K562 (cell line): Measurements from ENCODE around the gene PRPSAP1. TPM values are rescaled to one million over a fixed set of nuclear protein-coding genes. Genes with fewer than 3 reads are reported as not detected.

ENCODE experiments used
- ATAC-seq: fragments of 200-7000 bp; cut with Tn5 transposase; 3 replicates; pipeline ENCODE4 v1.9.1; 2020; ENCODE audit warnings: moderate library complexity
- BruUV-seq: library from RNA; stranded (reverse); fragments of 400-500 nt; replicated peaks from 2 replicates; lab custom pipeline; 2021; lab: Mats Ljungman, UMichigan
- CTCF ChIA-PET: fragments of 300-600 bp; formaldehyde crosslinking; extraction: SDS; loops from one replicate; lab custom pipeline; 2021; ENCODE audit warnings: low intra/inter-chr PET ratio; lab: Yijun Ruan, JAX
- POLR2A ChIA-PET: fragments of 300-600, 350-650 bp; sonication (Branson Sonifier 250); formaldehyde crosslinking; extraction: SDS; loops from one replicate; lab custom pipeline; 2021; ENCODE audit warnings: antibody characterized with exemption, inconsistent platforms; lab: Yijun Ruan, JAX
- DNase-seq, 4 experiments: peaks; one replicate each; pipeline versions ENCODE4 v3.0.0 to v3.0.0-alpha.2; 2011 to 2018; ENCODE audit warnings: low spot score in 3 of 4, mixed read lengths in 3 of 4; ENCODE audit errors: extremely low read depth in 1 of 4
- FAIRE-seq: peaks from 2 replicates; lab custom pipeline; 2011; peaks lifted over from hg19 to GRCh38; lab: Jason Lieb, UNC
- H2AFZ ChIP-seq: 2 replicates; pipeline ENCODE4 v1.6.0; 2011; ENCODE audit warnings: low read depth, low read length, control low read depth, inconsistent platforms
- H3K27ac ChIP-seq: fragments of 200-600 bp; 3 replicates; pipeline ENCODE4 v1.8.0; 2011; ENCODE audit warnings: low read depth, mild to moderate bottlenecking, control low read depth, inconsistent platforms, low read length, moderate library complexity, mixed read lengths; ENCODE audit errors: extremely low read depth
- H3K27me3 ChIP-seq, 2 experiments: fragments of 300-600 bp in 1 of 2; 2 replicates in 1 of 2; 3 replicates in 1 of 2; pipeline versions ENCODE4 v1.6.0 to v1.8.0; 2011; ENCODE audit warnings: inconsistent platforms in 2 of 2, low read length in 2 of 2, mild to moderate bottlenecking in 1 of 2, mixed read lengths in 1 of 2, moderate library complexity in 1 of 2; ENCODE audit not compliant: control insufficient read depth in 2 of 2, insufficient read depth in 2 of 2
- H3K36me3 ChIP-seq: fragments of 300-600 bp; 3 replicates; pipeline ENCODE4 v1.8.0; 2011; ENCODE audit warnings: mild to moderate bottlenecking, low read length, inconsistent platforms; ENCODE audit not compliant: control insufficient read depth, insufficient read depth
- H3K4me1 ChIP-seq, 2 experiments: fragments of 200-600 bp in 1 of 2; replicated peaks in 1 of 2; 2 replicates in 1 of 2; 3 replicates in 1 of 2; pipeline versions ENCODE4 v1.5.1 to v1.8.0; 2011; ENCODE audit warnings: inconsistent platforms in 2 of 2, low read length in 2 of 2, mild to moderate bottlenecking in 1 of 2, mixed read lengths in 1 of 2, moderate library complexity in 1 of 2; ENCODE audit not compliant: control insufficient read depth in 2 of 2, insufficient read depth in 2 of 2
- H3K4me2 ChIP-seq: 2 replicates; pipeline ENCODE4 v1.6.1; 2011; ENCODE audit warnings: low read length, control low read depth, inconsistent platforms, mixed read lengths; ENCODE audit not compliant: insufficient read depth
- H3K4me3 ChIP-seq: fragments of 200-600 bp; sonication (generic), shearing (Covaris generic); 2 replicates; pipeline ENCODE4 v1.5.1; 2016; ENCODE audit warnings: control low read depth, inconsistent platforms
- H3K79me2 ChIP-seq: fragments of 200-600 bp; 3 replicates; pipeline ENCODE4 v1.8.0; 2011; ENCODE audit warnings: low read length, inconsistent platforms; ENCODE audit not compliant: control insufficient read depth, insufficient read depth
- H3K9ac ChIP-seq, 2 experiments: 2 replicates each; pipeline versions ENCODE4 v1.6.0 to v1.6.1; 2011; ENCODE audit warnings: low read depth in 2 of 2, low read length in 2 of 2, control low read depth in 1 of 2, inconsistent platforms in 1 of 2, mild to moderate bottlenecking in 1 of 2, mixed read lengths in 1 of 2; ENCODE audit not compliant: insufficient read depth in 1 of 2
- H3K9me1 ChIP-seq: one replicate; pipeline ENCODE4 v1.6.0; 2011; ENCODE audit warnings: inconsistent platforms, mild to moderate bottlenecking, low read length, moderate library complexity; ENCODE audit not compliant: control insufficient read depth, insufficient read depth
- H3K9me3 ChIP-seq: replicated peaks from 2 replicates; pipeline ENCODE4 v1.5.1; 2011; ENCODE audit warnings: low read depth, low read length, inconsistent platforms; ENCODE audit not compliant: control insufficient read depth, insufficient read depth
- H4K20me1 ChIP-seq: replicated peaks from 2 replicates; pipeline ENCODE4 v1.6.1; 2011; ENCODE audit warnings: low read length, inconsistent platforms, mixed read lengths; ENCODE audit not compliant: control insufficient read depth, insufficient read depth
- DPF2 ChIP-seq: fragments of 450-650 bp; IDR thresholded peaks from 2 replicates; pipeline ENCODE4 v1.6.1; 2016
- EHMT2 ChIP-seq: fragments of 450-650 bp; IDR thresholded peaks from 2 replicates; pipeline ENCODE4 v1.6.1; 2018; ENCODE audit warnings: antibody characterized with exemption
- FOXP1 ChIP-seq: sonication (generic); formaldehyde crosslinking; IDR thresholded peaks from 2 replicates; pipeline ENCODE4 v1.8.0; 2022; ENCODE audit warnings: mild to moderate bottlenecking, missing genetic modification reagents
- HLTF ChIP-seq: fragments of 450-650 bp; IDR thresholded peaks from 2 replicates; pipeline ENCODE4 v1.6.1; 2016
- MCM2 ChIP-seq: fragments of 450-650 bp; IDR thresholded peaks from 2 replicates; pipeline ENCODE4 v1.6.1; 2017; ENCODE audit warnings: low read depth, mild to moderate bottlenecking
- MECOM ChIP-seq: fragments of 250-450 bp; sonication (Bioruptor Pico); IDR thresholded peaks from 2 replicates; pipeline ENCODE4 v1.8.0; 2022; ENCODE audit warnings: inconsistent platforms
- RBM25 ChIP-seq: fragments of 200-400 bp; formaldehyde crosslinking; IDR thresholded peaks from 2 replicates; pipeline ENCODE4 v1.6.1; 2018; ENCODE audit warnings: low read length, low read depth, moderate library complexity; ENCODE audit not compliant: severe bottlenecking
- RERE ChIP-seq: sonication (generic); formaldehyde crosslinking; IDR thresholded peaks from 2 replicates; pipeline ENCODE4 v1.8.0; 2023; ENCODE audit warnings: missing genetic modification reagents, mild to moderate bottlenecking, borderline replicate concordance
- ZMIZ1 ChIP-seq, 2 experiments: fragments of 150-350 bp in 1 of 2; IDR thresholded peaks; 2 replicates each; pipeline ENCODE4 v1.6.1; 2012 to 2016; ENCODE audit warnings: low read depth in 2 of 2, low read length in 2 of 2, mild to moderate bottlenecking in 1 of 2, moderate library complexity in 1 of 2
- WGBS: fragments of 100-300 bp; shearing (Covaris generic); methylation state at CpG from one replicate; pipeline ENCODE4 v1.1.6; 2016; ENCODE audit warnings: low coverage, mixed read lengths; ENCODE audit not compliant: insufficient coverage; ENCODE audit errors: missing lambda C conversion rate; 5-methylcytosine and 5-hydroxymethylcytosine counted together
- in situ Hi-C: fragments of 300-500 bp; cut with MboI; formaldehyde crosslinking; loops from 4 replicates; pipeline ENCODE4 v1.15.0; 2018; ENCODE audit warnings: inconsistent platforms, mixed read lengths
- intact Hi-C: fragments of 100-400 bp; cut with micrococcal nuclease; formaldehyde crosslinking; loops from 2 replicates; pipeline ENCODE4 v1.14.2; 2022
- polyA plus RNA-seq, 8 experiments: library from polyadenylated mRNA; depleted of rRNA in 4 of 8; stranded (reverse) in 5 of 8; unstranded in 3 of 8; fragments of >200 nt; fragmentation: Nextera tagmentation in 2 of 8; fragmentation: Illumina TruSeq in 1 of 8; extraction: Ambion mirVana in 2 of 8; extraction: Trizol in 1 of 8; gene quantifications; 2 replicates each; pipeline versions ENCODE4 v1.2.1 to v1.2.3, GENCODE V29; 2011 to 2014; ENCODE audit warnings: inconsistent platforms in 1 of 8, missing spikeins in 1 of 8
- total RNA-seq, 7 experiments: library from RNA; depleted of rRNA in 6 of 7; stranded (reverse); fragments of >200 nt in 6 of 7; fragmentation: Illumina TruSeq in 2 of 7; extraction: Trizol in 2 of 7; gene quantifications; 2 replicates each; pipeline versions ENCODE4 v1.2.1 to v1.2.3, GENCODE V29; 2011 to 2021; ENCODE audit warnings: low replicate concordance in 1 of 7

PRPSAP1 gene
- total and polyA plus RNA-seq, 9 of the 15 experiments (the other 6 are each of a cell fraction or from before 2014, with no cell fraction given), result 21.9 to 77.1 (median 40.8) TPM

- H3K4me2 ChIP-seq, result peak overlapping the region; percentile 6; the same call in 1 of the 2 replicates
- TF ChIP-seq EHMT2, result no peak
- no peak for TF ChIP-seq RERE
- TF ChIP-seq MECOM (CRISPR knock-in tag), result no peak
- no peak for TF ChIP-seq HLTF
- TF ChIP-seq FOXP1 (CRISPR knock-in tag), result no peak
- TF ChIP-seq RBM25, result no peak
- no peak for TF ChIP-seq ZMIZ1 (IDR thresholded peaks at IDR 0.05; ENCODE audit: low read depth in 2 of 2, low read length in 2 of 2)
- 0 out of 2 replicates have a peak, but pooled peaks have one; percentile 52 for TF ChIP-seq DPF2
- TF ChIP-seq MCM2, result no peak
These were observed 16.7 kb upstream of the PRPSAP1 start for GRCh38 chr17:76370261-76370993.

More at GRCh38 chr17:76370261-76370993, 16.7 kb upstream of the PRPSAP1 start:
- POLR2A ChIA-PET, result interaction anchor here (0.8 to 2.5 kb wide), 4 partner anchors 11 to 19 kb away, joined by 3 to 11 read pairs (median 7); partner anchors contain the start of genes PRPSAP1 and SPHK1
- in situ Hi-C loops (no loop called here), intact Hi-C loops (no loop called here)
- 20% methylated on average over 9 of the region's 11 CpGs for WGBS
- ATAC-seq, result peak; percentile 83
- H3K9ac ChIP-seq, result peak overlapping the region; percentile 0 to 71; a peak in 2 of 4 replicates
- no peak overlapping the region for H3K4me3 ChIP-seq
- no peaks in the 10 kb centered on the region for H3K9me1 ChIP-seq
- no TSS peak for BruUV-seq
- no peaks in the 10 kb centered on the region for H3K27me3 ChIP-seq
- no peaks in the 10 kb centered on the region for H4K20me1 ChIP-seq
- peak; percentile 56 to 67 (median 58) for DNase-seq
- H3K9me3 ChIP-seq, result no peaks in the 10 kb centered on the region
- H2AFZ ChIP-seq, result peak overlapping the region; percentile 76
- H3K36me3 ChIP-seq, result no peaks in the 10 kb centered on the region
- H3K4me1 ChIP-seq, result peaks cover 4 to 20% of the 10 kb centered on the region in 2 experiments; a peak in 4 of 5 replicates
- H3K27ac ChIP-seq, result no peak overlapping the region; the same call in 2 of the 3 replicates
- CTCF ChIA-PET, result interaction anchor here (1.0 to 1.6 kb wide), 5 partner anchors 15 to 90 kb away, joined by 4 to 13 read pairs (median 7); no protein-coding TSS in a partner anchor
- peak; percentile 90 for FAIRE-seq
- H3K79me2 ChIP-seq, result no peaks in the 10 kb centered on the region
